Cardiac fibroblast (primary cell): Measurements from ENCODE around the gene THSD1.

Experiments
- DNase-seq, 2 donors: peaks; one replicate each; pipeline versions ENCODE4 v3.0.0 to v3.0.0-alpha.2; 2010; ENCODE audit warnings: low read depth in 2 of 2
- H3K4me3 ChIP-seq, 2 donors: replicated peaks in 1 of 2; 1 replicate in 1 of 2; 2 replicates in 1 of 2; pipeline ENCODE4 v1.5.1; 2011; ENCODE audit warnings: low read depth in 2 of 2, low read length in 2 of 2, mild to moderate bottlenecking in 2 of 2, moderate library complexity in 1 of 2
- TF ChIP-seq, protein P1 (sequence below): IDR thresholded peaks from one replicate; pipeline ENCODE4 v1.5.1; 2011; ENCODE audit warnings: low read depth, mild to moderate bottlenecking, low read length, inconsistent platforms

Gene THSD1

GRCh38 chr13:52446265-52446664 lies 40.3 kb upstream of the THSD1 start:
- no peak overlapping the region for H3K4me3 ChIP-seq
- TF ChIP-seq, protein P1, sequence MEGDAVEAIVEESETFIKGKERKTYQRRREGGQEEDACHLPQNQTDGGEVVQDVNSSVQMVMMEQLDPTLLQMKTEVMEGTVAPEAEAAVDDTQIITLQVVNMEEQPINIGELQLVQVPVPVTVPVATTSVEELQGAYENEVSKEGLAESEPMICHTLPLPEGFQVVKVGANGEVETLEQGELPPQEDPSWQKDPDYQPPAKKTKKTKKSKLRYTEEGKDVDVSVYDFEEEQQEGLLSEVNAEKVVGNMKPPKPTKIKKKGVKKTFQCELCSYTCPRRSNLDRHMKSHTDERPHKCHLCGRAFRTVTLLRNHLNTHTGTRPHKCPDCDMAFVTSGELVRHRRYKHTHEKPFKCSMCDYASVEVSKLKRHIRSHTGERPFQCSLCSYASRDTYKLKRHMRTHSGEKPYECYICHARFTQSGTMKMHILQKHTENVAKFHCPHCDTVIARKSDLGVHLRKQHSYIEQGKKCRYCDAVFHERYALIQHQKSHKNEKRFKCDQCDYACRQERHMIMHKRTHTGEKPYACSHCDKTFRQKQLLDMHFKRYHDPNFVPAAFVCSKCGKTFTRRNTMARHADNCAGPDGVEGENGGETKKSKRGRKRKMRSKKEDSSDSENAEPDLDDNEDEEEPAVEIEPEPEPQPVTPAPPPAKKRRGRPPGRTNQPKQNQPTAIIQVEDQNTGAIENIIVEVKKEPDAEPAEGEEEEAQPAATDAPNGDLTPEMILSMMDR: no peak
- peak in 1 of 2 donors; percentile 14 for DNase-seq

DNA sequence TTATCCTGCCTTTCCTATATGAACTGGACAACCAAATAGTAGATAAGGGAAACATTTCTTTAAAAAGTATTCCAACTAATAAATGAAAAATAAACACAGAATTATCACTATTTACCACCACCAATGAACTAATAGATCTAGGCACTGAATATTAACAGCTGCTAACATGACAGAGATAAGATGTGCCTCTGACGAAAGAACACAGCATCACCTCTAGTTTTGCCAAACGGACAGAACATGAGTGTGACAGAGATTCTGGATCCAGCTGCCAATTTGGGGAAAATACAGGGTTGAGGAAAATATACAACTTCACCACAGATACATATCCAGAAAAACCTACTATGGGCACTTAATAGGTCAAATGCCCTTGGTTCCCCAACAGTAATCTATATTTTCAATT lies 26.5 kb upstream of the THSD1 start:
- TF ChIP-seq, protein P1: no peak
- no peak for DNase-seq
- H3K4me3 ChIP-seq: no peak overlapping the region

DNA sequence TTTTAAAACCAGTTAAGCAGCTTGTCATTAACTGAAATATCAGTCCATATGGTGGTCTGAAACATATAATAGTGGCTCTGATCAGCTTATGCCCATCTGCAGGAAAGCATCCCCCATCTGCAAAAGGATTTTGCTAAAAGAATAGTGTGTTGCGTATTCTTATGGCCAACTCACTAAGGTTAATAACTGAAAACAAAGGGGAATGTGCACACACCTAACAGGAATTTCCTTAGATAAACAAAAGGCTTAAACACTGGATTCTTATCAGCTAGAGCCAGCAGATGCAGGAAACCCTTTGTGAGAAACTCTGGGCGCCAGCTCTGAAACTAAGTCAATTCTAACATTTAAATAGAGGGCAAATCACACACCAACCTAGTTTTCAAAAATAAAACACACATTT lies 22.3 kb upstream of the THSD1 start:
- TF ChIP-seq, protein P1: no peak
- DNase-seq: peak; percentile 48 to 73
- H3K4me3 ChIP-seq: no peak overlapping the region

DNA sequence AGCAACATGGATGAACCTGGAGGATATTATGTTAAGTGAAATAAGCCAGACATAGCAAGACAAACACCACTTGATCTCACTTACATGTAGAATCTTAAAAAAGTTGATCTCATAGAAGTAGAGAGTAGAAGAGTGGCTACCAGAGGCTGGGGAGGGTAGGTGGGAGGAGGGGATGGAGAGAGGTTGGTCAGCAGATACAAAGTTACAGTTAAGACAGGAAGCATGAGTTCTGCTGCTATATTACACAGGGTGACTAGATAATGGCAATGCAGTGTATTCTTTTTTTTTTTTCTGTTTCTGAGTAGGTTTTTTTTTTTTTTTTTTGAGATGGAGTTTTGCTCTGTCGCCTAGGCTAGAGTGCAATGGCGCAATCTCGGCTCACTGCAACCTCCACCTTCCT lies 15.2 kb upstream of the THSD1 start:
- no peak overlapping the region for H3K4me3 ChIP-seq
- TF ChIP-seq, protein P1: no peak
- no peak for DNase-seq

DNA sequence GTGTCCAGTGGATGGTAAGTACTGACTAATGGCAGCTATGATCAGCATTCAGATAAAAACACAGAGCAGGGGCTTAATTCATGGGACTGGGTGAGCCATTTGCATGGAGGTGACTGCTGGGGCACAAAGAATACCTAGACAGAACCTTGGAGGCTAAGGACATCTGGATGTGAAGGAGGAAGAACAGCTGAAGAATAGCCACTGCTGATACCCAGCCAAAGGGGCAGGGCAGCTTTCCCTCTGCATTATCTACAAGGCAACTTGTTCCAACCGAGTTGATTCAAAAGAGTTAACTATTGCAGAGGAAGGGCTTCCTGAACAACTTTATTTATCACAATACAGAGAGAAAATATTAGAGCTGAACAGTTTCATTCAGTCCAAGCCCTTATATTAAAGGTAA lies 13.1 kb upstream of the THSD1 start:
- DNase-seq: no peak
- H3K4me3 ChIP-seq: no peak overlapping the region
- TF ChIP-seq, protein P1: no peak

GRCh38 chr13:52414963-52415362 lies 9.0 kb upstream of the THSD1 start:
- DNase-seq: peak; percentile 52 to 85
- H3K4me3 ChIP-seq: no peak overlapping the region
- TF ChIP-seq, protein P1: no peak

DNA sequence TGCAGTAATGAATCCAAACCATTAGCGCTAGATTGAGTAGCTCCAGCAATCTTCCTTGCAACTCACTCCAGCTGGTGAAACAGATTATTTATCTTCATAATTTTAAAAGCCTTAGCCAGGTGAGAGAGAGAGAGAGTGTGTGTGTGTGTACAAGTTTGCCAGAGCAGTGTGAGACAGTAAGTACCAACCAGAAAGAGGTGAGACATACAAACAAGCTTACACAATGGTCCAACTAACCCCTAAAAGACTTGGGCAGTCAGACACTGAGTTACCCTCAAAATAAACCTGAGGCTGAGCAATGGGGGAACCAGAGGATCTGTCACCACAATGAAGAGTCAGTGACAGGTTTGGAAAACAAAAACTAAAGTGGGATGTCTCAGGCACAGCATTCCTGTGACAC lies 8.1 kb upstream of the THSD1 start:
- TF ChIP-seq, protein P1: no peak
- DNase-seq: no peak
- no peak overlapping the region for H3K4me3 ChIP-seq
